Astrocyte of the cerebellum (primary cell): ENCODE measurements around the gene CRABP2.
A peak's percentile ranks its signal among the peaks of the same experiment; 100 is the strongest.

ENCODE experiments used
- DNase-seq: peaks from one replicate; pipeline ENCODE4 v3.0.0-alpha.2; 2011; ENCODE audit warnings: low read depth
- H3K4me3 ChIP-seq: 2 replicates; pipeline ENCODE4 v1.5.1; 2011; ENCODE audit warnings: mild to moderate bottlenecking, low read depth, low read length, moderate library complexity
- in situ Hi-C: cut with HindIII; loops from 2 replicates; pipeline ENCODE4 v1.10.0; 2017; ENCODE audit warnings: low sequenced_read_pairs
- TF ChIP-seq, protein P1 (sequence below): IDR thresholded peaks from 2 replicates; pipeline ENCODE4 v1.5.1; 2012; ENCODE audit warnings: low read length, low read depth, moderate library complexity, mild to moderate bottlenecking; ENCODE audit errors: missing control alignments

The CRABP2 gene

DNA sequence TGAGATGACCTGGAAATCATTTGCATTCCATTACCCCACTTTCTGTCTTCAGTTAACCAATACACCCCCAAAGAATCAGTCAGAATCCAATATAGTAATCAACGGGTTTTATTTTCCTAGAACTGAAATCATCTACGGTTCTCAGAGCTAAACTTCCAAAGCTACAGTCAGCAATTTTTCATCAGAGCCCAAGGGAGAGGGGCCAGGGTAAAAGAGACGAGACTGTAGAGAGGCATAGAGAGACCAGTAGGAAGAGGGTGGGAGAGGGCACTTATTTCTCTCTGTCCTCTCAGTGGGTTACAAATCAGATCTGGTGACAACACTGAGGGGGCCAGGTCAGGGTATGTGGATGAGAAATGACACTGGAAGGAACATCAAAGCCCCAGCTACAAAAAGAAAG is 36.6 kb upstream of the CRABP2 start:
- TF ChIP-seq, protein P1, sequence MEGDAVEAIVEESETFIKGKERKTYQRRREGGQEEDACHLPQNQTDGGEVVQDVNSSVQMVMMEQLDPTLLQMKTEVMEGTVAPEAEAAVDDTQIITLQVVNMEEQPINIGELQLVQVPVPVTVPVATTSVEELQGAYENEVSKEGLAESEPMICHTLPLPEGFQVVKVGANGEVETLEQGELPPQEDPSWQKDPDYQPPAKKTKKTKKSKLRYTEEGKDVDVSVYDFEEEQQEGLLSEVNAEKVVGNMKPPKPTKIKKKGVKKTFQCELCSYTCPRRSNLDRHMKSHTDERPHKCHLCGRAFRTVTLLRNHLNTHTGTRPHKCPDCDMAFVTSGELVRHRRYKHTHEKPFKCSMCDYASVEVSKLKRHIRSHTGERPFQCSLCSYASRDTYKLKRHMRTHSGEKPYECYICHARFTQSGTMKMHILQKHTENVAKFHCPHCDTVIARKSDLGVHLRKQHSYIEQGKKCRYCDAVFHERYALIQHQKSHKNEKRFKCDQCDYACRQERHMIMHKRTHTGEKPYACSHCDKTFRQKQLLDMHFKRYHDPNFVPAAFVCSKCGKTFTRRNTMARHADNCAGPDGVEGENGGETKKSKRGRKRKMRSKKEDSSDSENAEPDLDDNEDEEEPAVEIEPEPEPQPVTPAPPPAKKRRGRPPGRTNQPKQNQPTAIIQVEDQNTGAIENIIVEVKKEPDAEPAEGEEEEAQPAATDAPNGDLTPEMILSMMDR, result no peak
- in situ Hi-C loops, result no loop called here
- DNase-seq, result no peak
- H3K4me3 ChIP-seq, result no peak overlapping the region

DNA sequence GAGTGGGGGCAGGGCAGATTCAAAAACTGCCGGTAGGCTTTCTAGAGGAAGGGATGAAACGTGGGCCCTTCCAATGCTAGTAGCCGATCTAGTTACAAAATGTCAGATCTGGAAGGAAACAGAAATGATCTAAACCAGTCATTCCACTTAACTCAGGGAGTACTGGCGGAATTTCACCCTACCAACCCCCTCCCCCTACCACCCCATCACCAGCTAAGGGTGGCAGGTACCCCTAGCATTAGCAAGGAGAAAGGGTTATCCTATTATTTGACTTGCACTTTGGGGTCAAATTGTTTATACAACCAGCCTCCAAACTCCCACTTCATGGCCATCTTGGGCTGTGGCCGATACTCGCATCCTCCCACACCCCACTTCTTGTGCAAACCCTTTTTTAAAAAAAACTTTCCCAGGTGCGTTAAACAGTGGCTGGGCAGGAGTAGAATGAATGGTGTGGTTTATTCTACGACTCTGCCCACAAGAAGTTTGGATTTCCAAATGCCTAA is 36.1 kb upstream of the CRABP2 start:
- in situ Hi-C loops, result no loop called here
- TF ChIP-seq, protein P1, result no peak
- DNase-seq, result no peak

DNA sequence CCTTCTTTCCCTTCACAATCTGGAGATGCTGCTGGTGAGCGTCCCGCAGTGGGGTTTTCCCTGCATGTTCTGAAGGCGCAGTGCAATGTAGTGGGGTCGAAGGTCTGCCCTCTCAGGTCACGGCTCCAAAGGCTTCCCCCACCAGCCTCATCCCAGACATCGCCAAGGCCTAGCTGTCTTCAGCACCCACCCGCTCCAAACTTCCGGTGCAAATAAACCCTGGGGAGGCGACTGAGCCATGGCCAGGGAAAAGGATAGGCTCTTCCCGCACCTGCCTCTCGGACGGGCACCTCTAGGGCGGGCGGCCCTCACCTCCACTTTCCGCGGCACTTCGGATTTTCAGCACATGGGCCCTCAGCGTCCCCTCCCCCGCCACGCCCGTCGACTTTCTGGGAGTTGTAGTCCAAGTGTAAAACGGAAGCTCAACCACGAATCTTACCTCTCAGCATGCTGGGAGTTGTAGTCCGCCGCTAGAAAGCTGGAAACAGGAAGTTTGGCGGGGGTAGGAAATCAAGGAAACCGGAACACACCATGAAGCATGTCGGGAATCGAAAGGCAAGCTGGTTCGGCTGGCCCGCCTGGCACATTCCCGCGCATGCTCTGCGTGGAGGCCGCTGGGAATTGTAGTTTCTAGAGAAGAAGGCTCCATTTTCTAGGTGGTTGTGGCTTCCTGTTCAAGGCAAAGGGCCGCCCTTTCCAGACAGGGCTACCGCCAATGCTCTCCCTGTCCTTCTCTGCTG is 35.5 kb upstream of the CRABP2 start, which contains the start of gene MRPL24:
Gene MRPL24, minus strand, starts transcription at position 348 of the 740 bp plus-strand sequence. CDS start 2,384 bp downstream, outside the sequence.
- TF ChIP-seq, protein P1, result no peak
- peak within 1 kb of the TSS; percentile 69 for H3K4me3 ChIP-seq
- in situ Hi-C loops, result no loop called here
- peak; percentile 99 for DNase-seq

More for the DNA sequence above, 36.1 kb upstream of the CRABP2 start:
- no peak overlapping the region for H3K4me3 ChIP-seq

DNA sequence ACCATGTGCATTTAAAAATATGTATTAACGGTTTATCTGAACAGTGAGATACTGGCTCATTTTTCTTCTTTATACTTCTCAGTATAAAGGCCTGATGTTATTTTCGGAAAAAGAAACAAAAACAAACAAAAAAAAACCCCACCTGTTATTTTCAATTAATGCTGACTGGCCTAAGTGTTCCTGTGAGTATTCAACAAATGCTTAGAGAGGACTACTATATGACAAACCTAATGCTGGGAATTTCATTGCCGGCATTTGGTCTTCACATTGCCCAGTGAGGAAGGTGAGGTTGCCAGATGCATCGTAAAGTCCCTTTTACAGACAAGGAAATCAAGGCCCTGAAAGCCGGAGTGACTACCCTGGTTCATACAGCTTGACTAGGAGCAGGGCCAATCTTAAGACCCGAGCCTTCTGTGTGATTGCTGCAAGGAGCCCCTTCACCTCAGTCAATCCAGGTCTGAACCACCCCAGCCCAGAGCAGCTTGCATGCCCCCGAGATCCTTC is 34.9 kb upstream of the CRABP2 start:
- in situ Hi-C loops, result no loop called here
- TF ChIP-seq, protein P1, result no peak
- no peak for DNase-seq
- H3K4me3 ChIP-seq, result peak overlapping the region; percentile 69

DNA sequence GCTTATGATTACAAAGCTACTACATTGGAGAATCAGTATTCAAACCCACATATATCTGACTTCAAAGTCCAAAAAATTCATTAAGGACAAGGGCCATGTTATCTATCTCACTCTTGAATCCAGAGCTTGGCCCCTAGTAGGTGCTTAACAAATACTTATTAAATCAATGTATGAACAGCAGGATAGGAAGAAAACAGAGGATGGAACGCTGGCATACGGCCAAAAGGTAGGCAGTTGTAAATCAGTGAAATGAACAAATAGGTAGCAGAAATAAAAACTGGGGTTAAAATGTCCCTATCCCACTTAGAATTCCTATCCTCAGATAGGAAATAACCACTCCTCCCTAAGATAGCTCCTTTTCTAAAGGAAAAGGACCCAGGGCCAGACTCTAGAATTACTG is 33.5 kb upstream of the CRABP2 start:
- no peak for DNase-seq
- TF ChIP-seq, protein P1, result no peak
- in situ Hi-C loops, result no loop called here

DNA sequence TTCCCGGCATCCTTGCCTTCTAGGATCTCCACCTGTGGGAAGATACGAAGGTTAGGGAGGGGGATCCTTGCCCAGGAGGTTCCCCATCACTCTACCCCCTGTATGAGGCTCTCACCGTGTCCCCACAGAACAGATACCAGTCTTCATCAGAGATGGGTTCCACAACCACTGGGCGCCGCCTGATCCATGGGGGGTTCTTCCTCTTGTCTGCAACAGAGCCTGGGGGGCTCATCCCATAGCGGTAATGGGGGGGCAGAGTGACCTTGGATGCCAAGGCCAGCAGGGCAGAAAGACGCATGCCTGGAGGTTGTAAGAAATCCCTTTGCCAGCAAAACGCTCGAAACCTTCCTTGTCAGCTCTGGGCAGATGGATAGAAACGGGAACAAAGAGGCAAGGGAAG is 33.0 kb upstream of the CRABP2 start:
- H3K4me3 ChIP-seq, result no peak overlapping the region
- no peak for DNase-seq
- in situ Hi-C loops, result no loop called here
- TF ChIP-seq, protein P1, result no peak

More for the DNA sequence above, 33.5 kb upstream of the CRABP2 start:
- H3K4me3 ChIP-seq, result no peak overlapping the region
